CD14-positive monocyte (primary cell): ENCODE measurements around the gene APP. TPM values are rescaled to one million over a fixed set of nuclear protein-coding genes. Genes with fewer than 3 reads are reported as not detected.

ENCODE experiments used
- DNase-seq, 3 donors: peaks; one replicate each; pipeline ENCODE4 v3.0.0-alpha.2; 2011 to 2022
- H2AFZ ChIP-seq: 2 replicates; pipeline ENCODE4 v1.6.0; 2012; ENCODE audit warnings: mild to moderate bottlenecking, low read depth, low read length, inconsistent platforms; ENCODE audit not compliant: insufficient read depth, poor library complexity, severe bottlenecking
- H3K27ac ChIP-seq, 2 donors: 1 replicate in 1 of 2; 2 replicates in 1 of 2; pipeline ENCODE4 v1.5.1; 2012 to 2013; ENCODE audit warnings: low read length in 2 of 2, control low read depth in 1 of 2, inconsistent platforms in 1 of 2, low read depth in 1 of 2, mild to moderate bottlenecking in 1 of 2
- H3K27me3 ChIP-seq, 2 donors: one replicate each; pipeline versions ENCODE4 v1.6.0 to v1.6.1; 2011 to 2013; ENCODE audit warnings: low read length in 2 of 2; ENCODE audit not compliant: control insufficient read depth in 2 of 2, insufficient read depth in 2 of 2
- H3K36me3 ChIP-seq, 2 donors: replicated peaks in 1 of 2; 1 replicate in 1 of 2; 2 replicates in 1 of 2; pipeline versions ENCODE4 v1.5.1 to v1.6.1; 2012 to 2013; ENCODE audit warnings: low read length in 2 of 2, control low read depth in 1 of 2, inconsistent platforms in 1 of 2, mild to moderate bottlenecking in 1 of 2; ENCODE audit not compliant: insufficient read depth in 2 of 2, control insufficient read depth in 1 of 2
- H3K4me1 ChIP-seq, 2 donors: 1 replicate in 1 of 2; 2 replicates in 1 of 2; pipeline versions ENCODE4 v1.5.1 to v1.6.1; 2012 to 2013; ENCODE audit warnings: low read length in 2 of 2, control low read depth in 1 of 2, inconsistent platforms in 1 of 2, mild to moderate bottlenecking in 1 of 2, moderate library complexity in 1 of 2; ENCODE audit not compliant: insufficient read depth in 2 of 2, control insufficient read depth in 1 of 2
- H3K4me2 ChIP-seq: replicated peaks from 2 replicates; pipeline ENCODE3; 2012; ENCODE audit warnings: low read length, moderate library complexity, mild to moderate bottlenecking; ENCODE audit not compliant: poor library complexity, severe bottlenecking; ENCODE audit errors: extremely low read depth
- H3K4me3 ChIP-seq, 3 experiments: fragments of 200-600 bp in 1 of 3; sonication (generic) in 1 of 3; replicated peaks in 1 of 3; 1 replicate in 2 of 3; 2 replicates in 1 of 3; pipeline ENCODE4 v1.5.1; 2011 to 2013; ENCODE audit warnings: low read length in 3 of 3, mild to moderate bottlenecking in 3 of 3, control low read depth in 2 of 3, low read depth in 2 of 3, inconsistent platforms in 1 of 3, moderate library complexity in 1 of 3
- H3K79me2 ChIP-seq: 2 replicates; pipeline ENCODE4 v1.6.0; 2012; ENCODE audit warnings: mild to moderate bottlenecking, control low read depth, inconsistent platforms, low read length, moderate library complexity; ENCODE audit not compliant: insufficient read depth
- H3K9ac ChIP-seq: 2 replicates; pipeline ENCODE4 v1.6.0; 2017; ENCODE audit warnings: low read length, mild to moderate bottlenecking; ENCODE audit not compliant: insufficient read depth, poor library complexity, severe bottlenecking
- H3K9me3 ChIP-seq, 2 donors: replicated peaks in 1 of 2; 1 replicate in 1 of 2; 2 replicates in 1 of 2; pipeline versions ENCODE4 v1.5.1 to v1.6.1; 2012 to 2013; ENCODE audit warnings: low read length in 2 of 2, control low read depth in 1 of 2; ENCODE audit not compliant: control insufficient read depth in 1 of 2, insufficient read depth in 1 of 2
- H4K20me1 ChIP-seq: 2 replicates; pipeline ENCODE4 v1.6.0; 2012; ENCODE audit warnings: mild to moderate bottlenecking, low read length, control low read depth, moderate library complexity; ENCODE audit not compliant: insufficient read depth
- H3K27ac Mint-ChIP-seq, 7 donors: one replicate each; pipeline ENCODE4 v1.8.0; 2020; ENCODE audit warnings: mild to moderate bottlenecking in 7 of 7, mixed read lengths in 7 of 7, moderate library complexity in 6 of 7, inconsistent platforms in 2 of 7
- H3K27me3 Mint-ChIP-seq, 3 donors: one replicate each; pipeline ENCODE4 v1.8.0; 2021 to 2022; ENCODE audit warnings: low read depth in 3 of 3, mild to moderate bottlenecking in 3 of 3, mixed read lengths in 3 of 3, moderate library complexity in 3 of 3, inconsistent platforms in 1 of 3
- H3K36me3 Mint-ChIP-seq, 2 donors: one replicate each; pipeline ENCODE4 v1.8.0; 2020; ENCODE audit warnings: mixed read lengths in 2 of 2, inconsistent platforms in 1 of 2, mild to moderate bottlenecking in 1 of 2
- H3K4me1 Mint-ChIP-seq: one replicate; pipeline ENCODE4 v1.8.0; 2020; ENCODE audit warnings: mild to moderate bottlenecking, mixed read lengths
- H3K4me3 Mint-ChIP-seq, 2 donors: one replicate each; pipeline ENCODE4 v1.8.0; 2020; ENCODE audit warnings: mild to moderate bottlenecking in 2 of 2, mixed read lengths in 2 of 2, moderate library complexity in 1 of 2
- H3K9me3 Mint-ChIP-seq, 7 donors: one replicate each; pipeline ENCODE4 v1.8.0; 2020 to 2022; ENCODE audit warnings: mixed read lengths in 7 of 7, mild to moderate bottlenecking in 6 of 7, moderate library complexity in 6 of 7, inconsistent platforms in 2 of 7
- WGBS: methylation state at CpG from one replicate; pipeline ENCODE4 v1.1.5; 2013; ENCODE audit warnings: missing lambda C conversion rate; ENCODE audit not compliant: insufficient coverage; 5-methylcytosine and 5-hydroxymethylcytosine counted together
- intact Hi-C, 2 donors: fragments of 100-400 bp; cut with micrococcal nuclease; formaldehyde crosslinking; loops; one replicate each; pipeline versions ENCODE4 v1.15.0 to v1.15.1; 2023
- polyA plus RNA-seq, 3 donors: library from polyadenylated mRNA; depleted of rRNA in 1 of 3; unstranded in 2 of 3; stranded (reverse) in 1 of 3; fragments of 300-500 nt in 2 of 3; fragments of >200 nt in 1 of 3; fragmentation: Illumina TruSeq in 2 of 3; gene quantifications; 1 replicate in 2 of 3; 2 replicates in 1 of 3; pipeline ENCODE4 v1.2.3, GENCODE V29; 2012 to 2021
- TF ChIP-seq, protein P1 (sequence below): fragments of 200-600 bp; IDR thresholded peaks from one replicate; pipeline ENCODE4 v1.8.0; 2022; ENCODE audit warnings: antibody characterized with exemption, mild to moderate bottlenecking

The APP gene
- polyA plus RNA-seq, 3 donors, result 28.0 to 118 (median 35.1) TPM

DNA sequence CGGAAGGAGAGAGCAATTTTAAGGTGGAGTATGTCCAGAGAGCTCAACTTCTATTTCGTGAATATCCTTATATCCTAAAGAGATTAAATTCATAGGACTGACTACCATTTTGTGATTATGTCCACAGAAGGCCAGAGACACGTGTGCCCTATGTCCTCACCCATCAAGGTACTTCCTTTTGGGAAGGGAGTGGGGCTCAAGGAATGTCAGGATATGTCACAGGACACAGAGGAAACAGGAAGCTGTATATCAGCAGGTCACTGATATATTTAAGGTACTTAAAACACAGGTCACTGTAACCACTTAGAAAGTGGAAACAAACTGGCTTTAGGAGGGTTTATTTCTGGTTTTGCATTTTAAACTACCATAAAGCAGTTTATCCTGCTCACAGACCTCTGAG is 184.6 kb downstream of the APP start:
- Histone ChIP-seq H2AFZ (no peak overlapping the region), H3K4me2 (no peak overlapping the region), H3K4me1 (no peaks in the 10 kb centered on the region), H3K79me2 (no peaks in the 10 kb centered on the region), H4K20me1 (no peaks in the 10 kb centered on the region), H3K27ac (no peak overlapping the region), H3K9ac (no peak overlapping the region), H3K4me3 (no peak overlapping the region), H3K9me3 (no peaks in the 10 kb centered on the region), H3K36me3 (peaks cover 9 to 39% of the 10 kb centered on the region in 2 donors), H3K27me3 (no peaks in the 10 kb centered on the region)
- intact Hi-C loops, result no loop called here
- H3K4me3 Mint-ChIP-seq, result no peak overlapping the region
- TF ChIP-seq, protein P1, sequence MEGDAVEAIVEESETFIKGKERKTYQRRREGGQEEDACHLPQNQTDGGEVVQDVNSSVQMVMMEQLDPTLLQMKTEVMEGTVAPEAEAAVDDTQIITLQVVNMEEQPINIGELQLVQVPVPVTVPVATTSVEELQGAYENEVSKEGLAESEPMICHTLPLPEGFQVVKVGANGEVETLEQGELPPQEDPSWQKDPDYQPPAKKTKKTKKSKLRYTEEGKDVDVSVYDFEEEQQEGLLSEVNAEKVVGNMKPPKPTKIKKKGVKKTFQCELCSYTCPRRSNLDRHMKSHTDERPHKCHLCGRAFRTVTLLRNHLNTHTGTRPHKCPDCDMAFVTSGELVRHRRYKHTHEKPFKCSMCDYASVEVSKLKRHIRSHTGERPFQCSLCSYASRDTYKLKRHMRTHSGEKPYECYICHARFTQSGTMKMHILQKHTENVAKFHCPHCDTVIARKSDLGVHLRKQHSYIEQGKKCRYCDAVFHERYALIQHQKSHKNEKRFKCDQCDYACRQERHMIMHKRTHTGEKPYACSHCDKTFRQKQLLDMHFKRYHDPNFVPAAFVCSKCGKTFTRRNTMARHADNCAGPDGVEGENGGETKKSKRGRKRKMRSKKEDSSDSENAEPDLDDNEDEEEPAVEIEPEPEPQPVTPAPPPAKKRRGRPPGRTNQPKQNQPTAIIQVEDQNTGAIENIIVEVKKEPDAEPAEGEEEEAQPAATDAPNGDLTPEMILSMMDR, result no peak
- WGBS, result no CpG with 5 or more reads among the region's 3 CpGs
- H3K36me3 Mint-ChIP-seq, result peaks cover 30 to 37% of the 10 kb centered on the region in 2 donors
- no peak for DNase-seq
- H3K9me3 Mint-ChIP-seq, result no peaks in the 10 kb centered on the region
- peak overlapping the region in 1 of 7 donors; percentile 32 for H3K27ac Mint-ChIP-seq
- no peaks in the 10 kb centered on the region for H3K27me3 Mint-ChIP-seq
- peaks cover 2% of the 10 kb centered on the region for H3K4me1 Mint-ChIP-seq

DNA sequence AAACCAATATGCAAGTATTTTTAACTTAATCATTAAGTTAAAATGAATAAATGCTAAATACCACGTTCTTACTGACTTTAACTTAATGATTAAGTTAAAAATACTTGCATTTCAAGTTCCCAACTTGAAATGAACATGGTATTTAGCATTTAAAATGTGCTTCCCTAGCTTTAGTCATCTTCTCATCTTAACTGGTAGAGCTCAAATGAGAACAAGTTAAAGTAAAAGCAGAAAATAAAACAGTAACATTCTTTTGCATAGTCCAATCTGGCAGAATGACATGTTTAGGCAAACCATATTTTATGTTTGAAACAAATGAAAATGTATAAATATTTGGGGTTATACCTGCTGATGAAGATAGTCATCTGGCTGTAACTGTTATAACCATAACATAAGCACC is 186.0 kb downstream of the APP start:
- H3K9me3 Mint-ChIP-seq, result no peaks in the 10 kb centered on the region
- TF ChIP-seq, protein P1, result no peak
- no peak for DNase-seq
- H3K4me3 Mint-ChIP-seq, result no peak overlapping the region
- Histone ChIP-seq H3K27me3 (no peaks in the 10 kb centered on the region), H3K4me3 (no peak overlapping the region), H3K9me3 (no peaks in the 10 kb centered on the region), H3K79me2 (no peaks in the 10 kb centered on the region), H3K4me2 (no peak overlapping the region), H3K27ac (no peak overlapping the region), H4K20me1 (no peaks in the 10 kb centered on the region), H3K36me3 (peaks cover 20 to 53% of the 10 kb centered on the region in 2 donors), H3K9ac (no peak overlapping the region), H2AFZ (no peak overlapping the region), H3K4me1 (no peaks in the 10 kb centered on the region)
- peaks cover 41 to 45% of the 10 kb centered on the region in 2 donors for H3K36me3 Mint-ChIP-seq
- peaks cover 2% of the 10 kb centered on the region for H3K4me1 Mint-ChIP-seq
- no peak overlapping the region for H3K27ac Mint-ChIP-seq
- intact Hi-C loops, result no loop called here
- H3K27me3 Mint-ChIP-seq, result no peaks in the 10 kb centered on the region
- no CpG with 5 or more reads among the region's 1 CpG for WGBS
